NCI-H1694 treated with DMSO at 0.1 percent for 48 hours (cell line): ENCODE data around the gene ADD3.

ENCODE experiments used
- DNase-seq: peaks from one replicate; lab custom pipeline; 2025; lab: John Stamatoyannopoulos, UW

Gene ADD3

DNA sequence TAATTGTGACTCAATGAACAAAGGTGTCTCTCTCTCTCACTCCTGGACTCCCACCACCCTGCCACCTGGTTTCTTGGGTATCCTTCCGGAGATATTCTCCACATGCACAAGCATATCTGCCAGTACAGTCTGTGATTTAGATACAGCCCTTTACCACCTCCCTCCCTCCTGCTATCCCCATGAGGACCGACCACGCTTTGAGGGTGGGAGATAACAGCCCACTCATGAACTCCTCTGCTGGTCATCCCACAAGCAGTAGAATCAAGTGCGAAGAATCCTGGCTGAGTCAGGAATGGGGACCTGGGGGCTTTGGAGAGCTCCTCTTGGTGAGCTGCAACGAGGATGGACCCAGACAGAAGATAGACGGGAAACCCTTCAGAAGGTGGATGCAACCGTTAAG, 171.4 kb downstream of the ADD3 start:
- no peak for DNase-seq

DNA sequence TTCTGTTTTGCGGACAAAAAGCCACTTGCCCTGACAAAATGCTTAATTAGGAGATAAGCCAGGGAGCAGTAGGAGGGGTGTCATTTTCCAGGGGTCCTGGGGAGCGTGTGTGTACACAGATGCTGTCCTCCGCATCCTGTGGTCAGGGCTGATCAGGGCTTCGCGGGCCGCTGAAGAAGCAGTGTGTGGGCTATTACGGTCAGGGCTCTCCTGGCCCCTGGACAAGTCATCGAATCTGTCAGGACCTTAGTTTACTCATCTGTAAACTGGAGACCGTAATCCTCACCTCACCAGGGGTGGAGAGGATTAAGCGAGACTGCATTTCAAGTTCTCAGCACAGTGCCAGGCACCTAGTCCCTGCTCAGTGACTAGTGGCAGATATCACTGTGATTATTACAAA, 173.7 kb downstream of the ADD3 start:
- no peak for DNase-seq

DNA sequence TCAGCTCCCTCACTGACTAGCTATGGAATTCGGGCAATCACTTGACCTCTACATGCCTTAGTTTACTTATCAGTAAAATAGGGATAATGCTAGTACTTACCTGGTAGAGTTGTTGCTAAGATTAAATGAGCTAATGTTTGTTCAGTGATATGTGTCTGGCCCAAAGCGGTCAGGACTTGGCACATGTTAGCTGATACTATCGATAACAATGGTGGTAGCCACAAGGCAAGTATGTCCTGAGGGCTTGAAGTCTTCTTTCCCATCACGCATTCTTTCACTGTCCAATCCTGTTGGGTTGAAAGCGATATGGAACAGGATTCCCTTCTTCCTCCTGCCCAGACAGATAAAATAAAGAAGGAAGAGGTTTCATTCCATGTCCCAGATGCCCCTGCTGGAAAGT, 174.1 kb downstream of the ADD3 start:
- DNase-seq, result no peak

- DNase-seq, result no peak
Observed at GRCh38 chr10:110184398-110184797, 176.6 kb downstream of the ADD3 start.
